K562 (cell line): ENCODE results near the gene CYLD.

Experiments
- HNRNPL ChIP-seq: fragments of 200-400 bp; formaldehyde crosslinking; IDR thresholded peaks from 2 replicates; pipeline ENCODE4 v1.6.1; 2017; ENCODE audit warnings: low read depth, mild to moderate bottlenecking, low read length
- LEF1 ChIP-seq: fragments of 450-650 bp; IDR thresholded peaks from 2 replicates; pipeline ENCODE4 v1.6.1; 2016; ENCODE audit warnings: mild to moderate bottlenecking
- MYNN ChIP-seq, 2 experiments: sonication (generic); formaldehyde crosslinking in 1 of 2; IDR thresholded peaks; 2 replicates each; pipeline versions ENCODE4 v1.5.0 to v1.6.1; 2016 to 2020; ENCODE audit warnings: antibody characterized with exemption in 1 of 2, missing genetic modification reagents in 1 of 2
- TARDBP ChIP-seq: fragments of 450-650 bp; IDR thresholded peaks from 2 replicates; pipeline ENCODE4 v1.6.1; 2016
- TCF3 ChIP-seq: sonication (generic); formaldehyde crosslinking; IDR thresholded peaks from 2 replicates; pipeline ENCODE4 v1.4.0; 2020; ENCODE audit warnings: mild to moderate bottlenecking, missing genetic modification reagents
- TF ChIP-seq, protein P1 (sequence below): sonication (generic); formaldehyde crosslinking; IDR thresholded peaks from 2 replicates; pipeline ENCODE4 v1.5.0; 2020; ENCODE audit warnings: missing genetic modification reagents

DNA sequence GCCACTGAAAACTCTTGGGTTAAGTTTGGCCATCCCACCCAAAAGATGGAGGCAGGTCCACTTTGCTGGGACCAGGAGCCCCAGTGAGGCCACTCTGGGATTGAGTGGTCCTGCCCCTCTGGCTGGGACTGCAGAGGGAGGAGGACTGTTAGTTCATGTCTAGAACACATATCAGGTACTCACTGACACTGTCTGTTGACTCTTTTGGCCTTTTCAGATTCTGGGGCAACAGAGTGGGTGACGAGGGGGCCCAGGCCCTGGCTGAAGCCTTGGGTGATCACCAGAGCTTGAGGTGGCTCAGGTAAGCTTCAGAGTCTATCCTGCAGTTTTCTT is 19.5 kb upstream of the CYLD start:
- TF ChIP-seq TARDBP (no peak), MYNN (IDR thresholded peaks at IDR 0.05) (no peak), MYNN (CRISPR knock-in tag; IDR thresholded peaks at IDR 0.05) (no peak), HNRNPL (no peak), TCF3 (no peak), LEF1 (no peak)
- TF ChIP-seq, protein P1, sequence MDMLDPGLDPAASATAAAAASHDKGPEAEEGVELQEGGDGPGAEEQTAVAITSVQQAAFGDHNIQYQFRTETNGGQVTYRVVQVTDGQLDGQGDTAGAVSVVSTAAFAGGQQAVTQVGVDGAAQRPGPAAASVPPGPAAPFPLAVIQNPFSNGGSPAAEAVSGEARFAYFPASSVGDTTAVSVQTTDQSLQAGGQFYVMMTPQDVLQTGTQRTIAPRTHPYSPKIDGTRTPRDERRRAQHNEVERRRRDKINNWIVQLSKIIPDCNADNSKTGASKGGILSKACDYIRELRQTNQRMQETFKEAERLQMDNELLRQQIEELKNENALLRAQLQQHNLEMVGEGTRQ (CRISPR knock-in tag) = no peak
